ENCODE measurements around the gene HID1. TPM values are rescaled to one million over a fixed set of nuclear protein-coding genes. Genes with fewer than 3 reads are reported as not detected.

The HID1 gene
- total RNA-seq, 4 donors from 2014 or later: 1.7 to 6.3 (median 2.6) TPM

DNA sequence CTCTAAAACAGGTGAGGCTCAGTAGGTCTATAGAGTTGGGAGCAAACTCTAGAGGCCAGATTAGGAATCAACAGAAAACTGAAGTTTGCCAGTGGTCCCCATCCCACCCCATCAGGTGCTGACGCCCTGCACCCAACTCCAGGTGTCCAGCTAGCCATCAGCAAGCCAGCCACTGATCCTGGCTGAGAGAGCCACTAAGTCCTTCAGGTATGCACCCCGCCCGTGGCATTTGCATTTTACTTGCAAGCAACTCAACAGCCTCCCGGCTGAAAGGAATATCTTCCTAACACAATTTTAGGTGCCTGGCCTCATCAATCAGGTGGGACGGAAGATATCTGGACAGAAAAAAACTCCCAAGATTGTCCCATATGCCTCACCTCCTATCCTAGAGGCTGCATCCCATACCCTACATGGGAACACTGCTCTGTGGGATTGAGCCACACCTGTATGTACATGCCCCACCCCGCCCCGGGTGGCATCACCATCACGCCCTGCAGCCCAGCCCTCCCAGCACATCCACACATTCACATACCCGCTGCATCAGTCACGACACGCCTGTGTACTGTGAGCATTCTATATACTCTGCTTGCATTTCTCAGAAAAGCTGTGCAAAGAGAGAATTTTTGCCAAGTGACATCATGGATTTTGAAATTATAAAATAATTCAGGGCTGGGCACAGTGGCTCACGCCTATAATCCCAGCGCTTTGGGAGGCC, 28.6 kb downstream of the HID1 start:
- peaks cover 0 to 43% (median 5%) of the 10 kb centered on the region in 3 donors for H3K4me1 ChIP-seq
- H3K9me3 ChIP-seq: no peaks in the 10 kb centered on the region
- H3K36me3 ChIP-seq: peaks cover 0 to 11% (median 0%) of the 10 kb centered on the region in 3 donors
- DNase-seq: no peak
- peaks cover 0 to 51% (median 0%) of the 10 kb centered on the region in 4 donors for H3K27me3 ChIP-seq
- peak in 1 of 4 donors; percentile 31 for TF ChIP-seq POLR2A (IDR thresholded peaks at IDR 0.05)
- TF ChIP-seq, protein P1, sequence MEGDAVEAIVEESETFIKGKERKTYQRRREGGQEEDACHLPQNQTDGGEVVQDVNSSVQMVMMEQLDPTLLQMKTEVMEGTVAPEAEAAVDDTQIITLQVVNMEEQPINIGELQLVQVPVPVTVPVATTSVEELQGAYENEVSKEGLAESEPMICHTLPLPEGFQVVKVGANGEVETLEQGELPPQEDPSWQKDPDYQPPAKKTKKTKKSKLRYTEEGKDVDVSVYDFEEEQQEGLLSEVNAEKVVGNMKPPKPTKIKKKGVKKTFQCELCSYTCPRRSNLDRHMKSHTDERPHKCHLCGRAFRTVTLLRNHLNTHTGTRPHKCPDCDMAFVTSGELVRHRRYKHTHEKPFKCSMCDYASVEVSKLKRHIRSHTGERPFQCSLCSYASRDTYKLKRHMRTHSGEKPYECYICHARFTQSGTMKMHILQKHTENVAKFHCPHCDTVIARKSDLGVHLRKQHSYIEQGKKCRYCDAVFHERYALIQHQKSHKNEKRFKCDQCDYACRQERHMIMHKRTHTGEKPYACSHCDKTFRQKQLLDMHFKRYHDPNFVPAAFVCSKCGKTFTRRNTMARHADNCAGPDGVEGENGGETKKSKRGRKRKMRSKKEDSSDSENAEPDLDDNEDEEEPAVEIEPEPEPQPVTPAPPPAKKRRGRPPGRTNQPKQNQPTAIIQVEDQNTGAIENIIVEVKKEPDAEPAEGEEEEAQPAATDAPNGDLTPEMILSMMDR (IDR thresholded peaks at IDR 0.05): no peak
- WGBS, 2 donors: 33 to 54% methylated on average over 8 to 12 of the region's 13 CpGs
- intact Hi-C loops (cut with DNase I): no loop called here
- peak overlapping the region; percentile 74 to 88 (median 82) for H3K27ac ChIP-seq
- H3K4me3 ChIP-seq: no peak overlapping the region

DNA sequence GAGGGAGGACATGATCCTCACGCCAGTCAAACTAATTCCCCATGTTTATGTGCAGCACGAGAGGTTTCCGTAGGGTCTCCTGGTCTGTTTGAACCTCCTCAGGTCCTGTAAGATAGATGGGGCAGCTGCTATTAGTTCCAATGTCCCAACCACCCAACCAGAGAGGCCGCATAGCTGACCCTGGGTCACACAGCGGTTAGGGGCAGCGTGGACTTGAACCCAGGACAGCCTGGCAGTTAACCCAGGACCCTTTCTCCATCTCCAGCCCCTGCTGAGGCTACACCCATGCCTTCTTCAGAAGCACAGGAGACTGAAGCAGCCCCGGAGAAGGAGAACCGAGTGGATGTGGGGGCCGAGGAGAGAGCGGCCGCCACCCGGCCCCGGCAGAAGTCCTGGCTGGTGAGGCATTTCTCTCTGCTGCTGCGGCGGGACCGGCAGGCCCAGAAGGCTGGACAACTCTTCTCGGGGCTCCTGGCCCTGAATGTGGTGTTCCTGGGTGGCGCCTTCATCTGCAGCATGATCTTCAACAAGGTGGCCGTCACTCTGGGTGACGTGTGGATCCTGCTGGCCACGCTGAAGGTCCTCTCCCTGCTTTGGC, 31.3 kb downstream of the HID1 start:
- intact Hi-C loops (cut with DNase I): no loop called here
- Histone ChIP-seq H3K9me3 (no peaks in the 10 kb centered on the region), H3K27me3 (peaks cover 0 to 66% (median 5%) of the 10 kb centered on the region in 4 donors), H3K27ac (no peak overlapping the region), H3K4me1 (peaks cover 0 to 71% (median 9%) of the 10 kb centered on the region in 3 donors), H3K36me3 (peaks cover 0 to 5% (median 0%) of the 10 kb centered on the region in 3 donors), H3K4me3 (no peak overlapping the region)
- 57 to 83% methylated on average over 4 to 10 of the region's 21 CpGs for WGBS, 2 donors
- TF ChIP-seq POLR2A (IDR thresholded peaks at IDR 0.05): no peak
- TF ChIP-seq, protein P1 (IDR thresholded peaks at IDR 0.05): no peak
- DNase-seq: no peak

DNA sequence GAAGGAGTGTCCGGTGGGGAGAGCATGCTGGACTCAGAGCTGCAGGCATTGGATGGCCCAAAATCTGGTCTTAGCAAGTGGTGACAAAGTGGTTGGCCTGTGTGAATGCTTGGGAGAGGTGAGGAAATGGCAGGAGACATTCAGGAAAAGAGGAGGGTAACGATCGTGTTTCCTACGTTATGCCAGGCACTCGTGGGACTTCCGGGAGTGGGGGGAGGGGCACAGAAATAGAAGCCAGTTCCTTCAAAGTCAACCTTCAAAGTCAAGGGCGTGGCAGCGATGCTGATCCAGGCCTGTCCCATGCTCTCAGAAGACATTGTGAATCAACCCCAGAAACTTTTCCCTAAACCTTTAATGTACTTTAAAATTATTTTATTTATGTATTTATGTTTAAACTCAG, 33.0 kb downstream of the HID1 start:
- Histone ChIP-seq H3K4me3 (no peak overlapping the region), H3K27me3 (peaks cover 0 to 83% (median 12%) of the 10 kb centered on the region in 4 donors), H3K36me3 (peaks cover 0 to 5% (median 0%) of the 10 kb centered on the region in 3 donors), H3K4me1 (peaks cover 9 to 80% (median 20%) of the 10 kb centered on the region in 3 donors), H3K9me3 (no peaks in the 10 kb centered on the region), H3K27ac (peak overlapping the region; percentile 9 to 59 (median 40))
- intact Hi-C loops (cut with DNase I): no loop called here
- DNase-seq: no peak
- WGBS, 2 donors: 28 to 39% methylated on average over 8 of the region's 8 CpGs
- TF ChIP-seq, protein P1 (IDR thresholded peaks at IDR 0.05): no peak
- TF ChIP-seq POLR2A (IDR thresholded peaks at IDR 0.05): no peak

DNA sequence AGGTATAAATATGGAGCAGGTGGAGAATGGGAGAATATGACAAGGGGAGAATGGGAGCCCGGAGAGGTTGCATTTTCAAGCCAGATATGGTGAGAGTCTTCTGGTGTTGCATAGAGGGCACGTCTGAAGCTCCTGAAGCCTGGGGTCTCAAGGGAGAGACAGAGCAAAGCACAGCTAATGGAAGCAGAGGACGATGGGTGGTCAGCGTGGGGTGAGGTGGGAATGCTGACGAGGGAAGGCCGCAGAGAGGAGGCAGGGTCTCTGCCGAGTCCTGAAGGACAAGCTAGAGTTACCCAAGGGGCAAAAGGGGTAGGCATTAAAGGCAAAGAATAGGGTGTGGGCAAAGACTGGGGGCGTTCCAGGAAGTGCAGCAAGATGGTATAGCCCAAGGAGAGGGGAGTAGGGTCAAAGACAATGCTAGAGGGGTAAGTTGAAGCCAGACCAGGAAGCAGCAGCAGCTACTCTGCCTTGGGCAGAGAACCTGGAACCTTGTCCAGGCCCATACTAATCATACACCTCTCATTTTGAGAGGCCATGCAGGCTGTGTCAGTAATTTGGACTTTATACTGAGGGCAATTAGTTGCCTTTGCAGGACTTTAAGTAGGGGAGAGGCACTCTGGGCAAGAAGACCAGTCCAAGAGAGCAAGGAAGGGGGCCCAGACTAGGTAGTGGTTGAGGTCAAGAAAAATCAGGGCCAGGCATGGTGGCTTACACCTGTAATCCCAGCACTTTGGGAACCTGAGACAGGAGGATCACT, 34.2 kb downstream of the HID1 start:
- Histone ChIP-seq H3K9me3 (no peaks in the 10 kb centered on the region), H3K27ac (peak overlapping the region in 3 of 4 donors; percentile 1 to 24 (median 19)), H3K4me1 (peaks cover 9 to 69% (median 19%) of the 10 kb centered on the region in 3 donors), H3K4me3 (no peak overlapping the region), H3K36me3 (peaks cover 0 to 5% (median 0%) of the 10 kb centered on the region in 3 donors), H3K27me3 (peaks cover 0 to 92% (median 12%) of the 10 kb centered on the region in 4 donors)
- intact Hi-C loops (cut with DNase I): no loop called here
- WGBS, 2 donors: 67 to 76% methylated on average over 8 of the region's 8 CpGs
- TF ChIP-seq POLR2A (IDR thresholded peaks at IDR 0.05): no peak
- TF ChIP-seq, protein P1 (IDR thresholded peaks at IDR 0.05): no peak
- no peak for DNase-seq
